ENCODE data around the gene RNF138. TPM values are rescaled to one million over a fixed set of nuclear protein-coding genes. Genes with fewer than 3 reads are reported as not detected.

RNF138 gene
- total RNA-seq, 1 experiment from 2014 or later, result 73.5 TPM

- H3K4me1 ChIP-seq (ENCODE audit: insufficient read depth, low read length), result no peaks in the 10 kb centered on the region
- H3K79me2 ChIP-seq (ENCODE audit: insufficient read depth, low read length), result no peaks in the 10 kb centered on the region
- no peaks in the 10 kb centered on the region for H3K9me3 ChIP-seq (ENCODE audit: control insufficient read depth, low read depth, low read length)
- no peak overlapping the region for H3K23ac ChIP-seq (ENCODE audit: insufficient read length, low read depth, low read length)
- no peaks in the 10 kb centered on the region for H3K36me3 Mint-ChIP-seq (ENCODE audit: insufficient read depth in 1 of 3, low read depth in 3 of 3)
- H3K14ac ChIP-seq (ENCODE audit: insufficient read depth, low read length), result no peak overlapping the region
- no peaks in the 10 kb centered on the region for H4K20me1 ChIP-seq (ENCODE audit: control insufficient read depth, insufficient read depth, insufficient read length)
- no peak overlapping the region for H4K8ac ChIP-seq (replicated peaks; ENCODE audit: insufficient read length, low read depth, low read length)
- H3K27ac Mint-ChIP-seq, result no peak overlapping the region
- WGBS (ENCODE audit: extremely low coverage, insufficient read length, low lambda C conversion rate), result no CpG with 5 or more reads among the region's 2 CpGs
- no peak overlapping the region for H2AK5ac ChIP-seq (ENCODE audit: insufficient read length, low read length)
- peaks cover 9% of the 10 kb centered on the region in 2 experiments for H3K4me1 Mint-ChIP-seq
- no peaks in the 10 kb centered on the region for H3K9me3 Mint-ChIP-seq
- H3K79me1 ChIP-seq (ENCODE audit: insufficient read depth, low read depth, low read length, poor library complexity, severe bottlenecking), result no peaks in the 10 kb centered on the region
- H2BK15ac ChIP-seq (ENCODE audit: low read depth, low read length), result no peak overlapping the region
- no peak overlapping the region for H3K9ac ChIP-seq (ENCODE audit: extremely low read depth, insufficient read length, low read length)
- H2BK120ac ChIP-seq (ENCODE audit: low read depth, low read length, poor library complexity, severe bottlenecking), result no peak overlapping the region
- H4K5ac ChIP-seq (ENCODE audit: insufficient read length, low read depth, low read length), result no peak overlapping the region
- no peak overlapping the region for H3K27ac ChIP-seq (ENCODE audit: insufficient read length, low read depth, low read length)
- peaks cover 5% of the 10 kb centered on the region for H3K27me3 Mint-ChIP-seq (ENCODE audit: low read depth)
- no peak overlapping the region for H2AFZ ChIP-seq (ENCODE audit: low read length)
- H2BK5ac ChIP-seq (ENCODE audit: insufficient read length, low read length), result no peak overlapping the region
- no peaks in the 10 kb centered on the region for H3K23me2 ChIP-seq (ENCODE audit: insufficient read length, low read depth, low read length, poor library complexity, severe bottlenecking)
- no peak for TF ChIP-seq CTCF (conservative IDR thresholded peaks at IDR 0.05)
- no peak overlapping the region for H4K91ac ChIP-seq (ENCODE audit: insufficient read length, low read depth, low read length)
- H3K18ac ChIP-seq (ENCODE audit: insufficient read length, low read depth, low read length), result no peak overlapping the region
- no peak overlapping the region for H3K4me3 Mint-ChIP-seq
- DNase-seq, result no peak
- H3K4me2 ChIP-seq (ENCODE audit: insufficient read depth, insufficient read length, low read length), result no peak overlapping the region
- no peak overlapping the region for H3T11ph ChIP-seq (ENCODE audit: low read length)
- no peak overlapping the region for H3K4ac ChIP-seq (ENCODE audit: low read depth, low read length)
- no peaks in the 10 kb centered on the region for H3K27me3 ChIP-seq (ENCODE audit: insufficient read depth, low read length)
- H3K56ac ChIP-seq (ENCODE audit: insufficient read length, low read depth, low read length), result no peak overlapping the region
- no peak overlapping the region for H2BK20ac ChIP-seq (ENCODE audit: low read depth, low read length, poor library complexity, severe bottlenecking)
- no peak overlapping the region for H2BK12ac ChIP-seq (ENCODE audit: insufficient read length, low read depth, low read length)
Observed at GRCh38 chr18:32160547-32160946, 68.9 kb downstream of the RNF138 start.
